K562 (cell line): ENCODE results near the gene PPIF. TPM values are rescaled to one million over a fixed set of nuclear protein-coding genes. Genes with fewer than 3 reads are reported as not detected.

Experiments
- BRF1 ChIP-seq: IDR thresholded peaks from 3 replicates; pipeline ENCODE4 v1.6.1; 2011; ENCODE audit warnings: borderline replicate concordance, mild to moderate bottlenecking; ENCODE audit not compliant: insufficient read length; ENCODE audit errors: extremely low read depth
- FOXK2 ChIP-seq, 2 experiments: fragments of 450-650 bp; IDR thresholded peaks in 1 of 2; conservative IDR thresholded peaks in 1 of 2; 2 replicates each; pipeline ENCODE4 v1.6.1; 2016; ENCODE audit warnings: low read depth in 2 of 2, mild to moderate bottlenecking in 1 of 2
- GABPA ChIP-seq: fragments of 200-800 bp; sonication (Bioruptor generic); conservative IDR thresholded peaks from 2 replicates; pipeline ENCODE4 v1.6.1; 2016; ENCODE audit warnings: low read depth, missing genetic modification characterization, missing compliant biosample characterization
- HCFC1 ChIP-seq: IDR thresholded peaks from 2 replicates; pipeline ENCODE4 v1.6.1; 2012; ENCODE audit warnings: low read depth, low read length, improper control_type of control experiment
- NEUROD1 ChIP-seq: fragments of 150-350 bp; IDR thresholded peaks from 2 replicates; pipeline ENCODE4 v1.6.1; 2014; ENCODE audit warnings: borderline replicate concordance, low read length, low read depth; ENCODE audit not compliant: partially characterized antibody
- POLR2A ChIP-seq: fragments of 450-650 bp; conservative IDR thresholded peaks from 2 replicates; pipeline ENCODE4 v1.6.1; 2016
- RNF2 ChIP-seq: sonication (generic); IDR thresholded peaks from 2 replicates; pipeline ENCODE4 v1.6.1; 2016
- ZFP36 ChIP-seq: fragments of 150-350 bp; IDR thresholded peaks from 2 replicates; pipeline ENCODE4 v1.6.1; 2018; ENCODE audit warnings: low read length, low read depth; ENCODE audit not compliant: partially characterized antibody
- ZNF764 ChIP-seq: fragments of 250-450 bp; sonication (Bioruptor Pico); IDR thresholded peaks from 2 replicates; pipeline ENCODE4 v1.4.0; 2020; ENCODE audit warnings: low read depth, mild to moderate bottlenecking, moderate library complexity
- polyA plus RNA-seq, 8 experiments: library from polyadenylated mRNA; depleted of rRNA in 4 of 8; stranded (reverse) in 5 of 8; unstranded in 3 of 8; fragments of >200 nt; fragmentation: Nextera tagmentation in 2 of 8; fragmentation: Illumina TruSeq in 1 of 8; extraction: Ambion mirVana in 2 of 8; extraction: Trizol in 1 of 8; gene quantifications; 2 replicates each; pipeline versions ENCODE4 v1.2.1 to v1.2.3, GENCODE V29; 2011 to 2014; ENCODE audit warnings: inconsistent platforms in 1 of 8, missing spikeins in 1 of 8
- total RNA-seq, 7 experiments: library from RNA; depleted of rRNA in 6 of 7; stranded (reverse); fragments of >200 nt in 6 of 7; fragmentation: Illumina TruSeq in 2 of 7; extraction: Trizol in 2 of 7; gene quantifications; 2 replicates each; pipeline versions ENCODE4 v1.2.1 to v1.2.3, GENCODE V29; 2011 to 2021; ENCODE audit warnings: low replicate concordance in 1 of 7
- TF ChIP-seq, protein P1 (sequence below), 2 experiments: fragments of 150-350 bp in 1 of 2; IDR thresholded peaks; 2 replicates each; pipeline ENCODE4 v1.6.1; 2012 to 2016; ENCODE audit warnings: low read depth in 2 of 2, low read length in 2 of 2, mild to moderate bottlenecking in 1 of 2, moderate library complexity in 1 of 2
- TF ChIP-seq, protein P2 (sequence below): sonication (generic); formaldehyde crosslinking; IDR thresholded peaks from 2 replicates; pipeline ENCODE4 v1.8.0; 2023; ENCODE audit warnings: missing genetic modification reagents, mild to moderate bottlenecking, borderline replicate concordance
- TF ChIP-seq, protein P3 (sequence below): sonication (generic); formaldehyde crosslinking; IDR thresholded peaks from 2 replicates; pipeline ENCODE4 v1.8.0; 2022; ENCODE audit warnings: mild to moderate bottlenecking, missing genetic modification reagents
- TF ChIP-seq, protein P4 (sequence below), 3 experiments: fragments of 200-800 bp in 1 of 3; sonication (Bioruptor generic) in 1 of 3; sonication (generic) in 1 of 3; formaldehyde crosslinking in 1 of 3; IDR thresholded peaks; 2 replicates each; pipeline versions ENCODE4 v1.6.1 to v1.8.0; 2016 to 2022; ENCODE audit warnings: mild to moderate bottlenecking in 2 of 3, missing compliant biosample characterization in 2 of 3, missing genetic modification characterization in 2 of 3, missing genetic modification reagents in 1 of 3
- TF ChIP-seq, protein P5 (sequence below): sonication (generic); formaldehyde crosslinking; IDR thresholded peaks from 2 replicates; pipeline ENCODE4 v1.9.0; 2022; ENCODE audit warnings: mild to moderate bottlenecking, missing genetic modification reagents

Gene PPIF
- total and polyA plus RNA-seq, 9 of the 15 experiments (the other 6 are each of a cell fraction or from before 2014, with no cell fraction given): 40.9 to 287 (median 117) TPM

DNA sequence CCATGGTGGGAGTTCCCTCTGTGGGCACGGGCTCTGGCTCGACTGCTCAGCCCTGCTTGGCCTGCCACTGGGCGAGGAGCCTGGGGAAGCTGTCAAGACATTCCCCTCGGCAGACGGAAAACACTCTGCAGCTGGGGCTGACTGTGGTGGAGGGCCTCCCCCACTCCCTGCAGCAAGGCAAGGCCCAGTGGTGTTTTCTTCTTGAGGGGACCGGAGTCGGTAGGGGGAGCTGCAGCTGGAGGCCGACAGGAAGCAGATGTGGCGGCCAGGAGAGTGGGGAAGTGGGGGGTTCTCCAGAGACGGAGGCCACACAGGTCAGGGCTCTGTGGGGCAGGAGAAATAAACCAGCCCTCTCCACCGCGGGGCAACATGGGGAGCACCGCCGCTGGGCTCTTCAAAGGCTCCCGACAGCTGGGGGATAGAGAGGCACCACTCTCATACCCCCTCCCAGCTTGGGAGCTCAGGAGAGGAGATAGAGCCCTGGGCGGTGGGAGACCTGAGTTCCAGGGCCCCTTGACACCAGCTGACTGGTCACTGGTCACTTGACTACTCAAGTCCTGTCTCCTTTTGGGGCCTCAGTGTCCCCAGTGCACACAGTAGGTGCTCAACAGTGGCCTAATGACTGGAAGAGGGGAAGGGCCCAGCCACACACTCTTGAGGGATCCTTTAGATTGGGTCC lies 43.4 kb downstream of the PPIF start (continued):
- TF ChIP-seq, protein P1, sequence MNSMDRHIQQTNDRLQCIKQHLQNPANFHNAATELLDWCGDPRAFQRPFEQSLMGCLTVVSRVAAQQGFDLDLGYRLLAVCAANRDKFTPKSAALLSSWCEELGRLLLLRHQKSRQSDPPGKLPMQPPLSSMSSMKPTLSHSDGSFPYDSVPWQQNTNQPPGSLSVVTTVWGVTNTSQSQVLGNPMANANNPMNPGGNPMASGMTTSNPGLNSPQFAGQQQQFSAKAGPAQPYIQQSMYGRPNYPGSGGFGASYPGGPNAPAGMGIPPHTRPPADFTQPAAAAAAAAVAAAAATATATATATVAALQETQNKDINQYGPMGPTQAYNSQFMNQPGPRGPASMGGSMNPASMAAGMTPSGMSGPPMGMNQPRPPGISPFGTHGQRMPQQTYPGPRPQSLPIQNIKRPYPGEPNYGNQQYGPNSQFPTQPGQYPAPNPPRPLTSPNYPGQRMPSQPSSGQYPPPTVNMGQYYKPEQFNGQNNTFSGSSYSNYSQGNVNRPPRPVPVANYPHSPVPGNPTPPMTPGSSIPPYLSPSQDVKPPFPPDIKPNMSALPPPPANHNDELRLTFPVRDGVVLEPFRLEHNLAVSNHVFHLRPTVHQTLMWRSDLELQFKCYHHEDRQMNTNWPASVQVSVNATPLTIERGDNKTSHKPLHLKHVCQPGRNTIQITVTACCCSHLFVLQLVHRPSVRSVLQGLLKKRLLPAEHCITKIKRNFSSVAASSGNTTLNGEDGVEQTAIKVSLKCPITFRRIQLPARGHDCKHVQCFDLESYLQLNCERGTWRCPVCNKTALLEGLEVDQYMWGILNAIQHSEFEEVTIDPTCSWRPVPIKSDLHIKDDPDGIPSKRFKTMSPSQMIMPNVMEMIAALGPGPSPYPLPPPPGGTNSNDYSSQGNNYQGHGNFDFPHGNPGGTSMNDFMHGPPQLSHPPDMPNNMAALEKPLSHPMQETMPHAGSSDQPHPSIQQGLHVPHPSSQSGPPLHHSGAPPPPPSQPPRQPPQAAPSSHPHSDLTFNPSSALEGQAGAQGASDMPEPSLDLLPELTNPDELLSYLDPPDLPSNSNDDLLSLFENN (IDR thresholded peaks at IDR 0.05; ENCODE audit: low read depth in 2 of 2, low read length in 2 of 2): peak in 1 of 2 experiments; percentile 37; a peak in 1 of 4 replicates
- TF ChIP-seq, protein P2, sequence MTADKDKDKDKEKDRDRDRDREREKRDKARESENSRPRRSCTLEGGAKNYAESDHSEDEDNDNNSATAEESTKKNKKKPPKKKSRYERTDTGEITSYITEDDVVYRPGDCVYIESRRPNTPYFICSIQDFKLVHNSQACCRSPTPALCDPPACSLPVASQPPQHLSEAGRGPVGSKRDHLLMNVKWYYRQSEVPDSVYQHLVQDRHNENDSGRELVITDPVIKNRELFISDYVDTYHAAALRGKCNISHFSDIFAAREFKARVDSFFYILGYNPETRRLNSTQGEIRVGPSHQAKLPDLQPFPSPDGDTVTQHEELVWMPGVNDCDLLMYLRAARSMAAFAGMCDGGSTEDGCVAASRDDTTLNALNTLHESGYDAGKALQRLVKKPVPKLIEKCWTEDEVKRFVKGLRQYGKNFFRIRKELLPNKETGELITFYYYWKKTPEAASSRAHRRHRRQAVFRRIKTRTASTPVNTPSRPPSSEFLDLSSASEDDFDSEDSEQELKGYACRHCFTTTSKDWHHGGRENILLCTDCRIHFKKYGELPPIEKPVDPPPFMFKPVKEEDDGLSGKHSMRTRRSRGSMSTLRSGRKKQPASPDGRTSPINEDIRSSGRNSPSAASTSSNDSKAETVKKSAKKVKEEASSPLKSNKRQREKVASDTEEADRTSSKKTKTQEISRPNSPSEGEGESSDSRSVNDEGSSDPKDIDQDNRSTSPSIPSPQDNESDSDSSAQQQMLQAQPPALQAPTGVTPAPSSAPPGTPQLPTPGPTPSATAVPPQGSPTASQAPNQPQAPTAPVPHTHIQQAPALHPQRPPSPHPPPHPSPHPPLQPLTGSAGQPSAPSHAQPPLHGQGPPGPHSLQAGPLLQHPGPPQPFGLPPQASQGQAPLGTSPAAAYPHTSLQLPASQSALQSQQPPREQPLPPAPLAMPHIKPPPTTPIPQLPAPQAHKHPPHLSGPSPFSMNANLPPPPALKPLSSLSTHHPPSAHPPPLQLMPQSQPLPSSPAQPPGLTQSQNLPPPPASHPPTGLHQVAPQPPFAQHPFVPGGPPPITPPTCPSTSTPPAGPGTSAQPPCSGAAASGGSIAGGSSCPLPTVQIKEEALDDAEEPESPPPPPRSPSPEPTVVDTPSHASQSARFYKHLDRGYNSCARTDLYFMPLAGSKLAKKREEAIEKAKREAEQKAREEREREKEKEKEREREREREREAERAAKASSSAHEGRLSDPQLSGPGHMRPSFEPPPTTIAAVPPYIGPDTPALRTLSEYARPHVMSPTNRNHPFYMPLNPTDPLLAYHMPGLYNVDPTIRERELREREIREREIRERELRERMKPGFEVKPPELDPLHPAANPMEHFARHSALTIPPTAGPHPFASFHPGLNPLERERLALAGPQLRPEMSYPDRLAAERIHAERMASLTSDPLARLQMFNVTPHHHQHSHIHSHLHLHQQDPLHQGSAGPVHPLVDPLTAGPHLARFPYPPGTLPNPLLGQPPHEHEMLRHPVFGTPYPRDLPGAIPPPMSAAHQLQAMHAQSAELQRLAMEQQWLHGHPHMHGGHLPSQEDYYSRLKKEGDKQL (CRISPR knock-in tag): 0 out of 2 replicates have a peak, but pooled peaks have one; percentile 58
- TF ChIP-seq, protein P3, sequence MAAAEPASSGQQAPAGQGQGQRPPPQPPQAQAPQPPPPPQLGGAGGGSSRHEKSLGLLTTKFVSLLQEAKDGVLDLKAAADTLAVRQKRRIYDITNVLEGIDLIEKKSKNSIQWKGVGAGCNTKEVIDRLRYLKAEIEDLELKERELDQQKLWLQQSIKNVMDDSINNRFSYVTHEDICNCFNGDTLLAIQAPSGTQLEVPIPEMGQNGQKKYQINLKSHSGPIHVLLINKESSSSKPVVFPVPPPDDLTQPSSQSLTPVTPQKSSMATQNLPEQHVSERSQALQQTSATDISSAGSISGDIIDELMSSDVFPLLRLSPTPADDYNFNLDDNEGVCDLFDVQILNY (CRISPR knock-in tag): 0 out of 2 replicates have a peak, but pooled peaks have one; percentile 15
- TF ChIP-seq BRF1: no peak
- 0 out of 2 replicates have a peak, but pooled peaks have one; percentile 39 for TF ChIP-seq RNF2
- peak; percentile 52; the same call in 1 of the 2 replicates for TF ChIP-seq HCFC1
- peak; percentile 62; the same call in 1 of the 2 replicates for TF ChIP-seq ZNF764
- TF ChIP-seq POLR2A: peak; percentile 70
- peak; percentile 75 for TF ChIP-seq GABPA (tag)
- TF ChIP-seq, protein P4, sequence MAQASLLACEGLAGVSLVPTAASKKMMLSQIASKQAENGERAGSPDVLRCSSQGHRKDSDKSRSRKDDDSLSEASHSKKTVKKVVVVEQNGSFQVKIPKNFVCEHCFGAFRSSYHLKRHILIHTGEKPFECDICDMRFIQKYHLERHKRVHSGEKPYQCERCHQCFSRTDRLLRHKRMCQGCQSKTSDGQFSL (CRISPR knock-in tag; IDR thresholded peaks at IDR 0.05): peak; percentile 97
- TF ChIP-seq, protein P4 (tag; IDR thresholded peaks at IDR 0.05): peak in 1 of 2 experiments; percentile 91; a peak in 2 of 4 replicates
- peak; percentile 29 for TF ChIP-seq NEUROD1
- peak; percentile 81 to 84; a peak in 3 of 4 replicates for TF ChIP-seq FOXK2 (conservative IDR thresholded peaks at IDR 0.05 in 1 of 2, IDR thresholded peaks at IDR 0.05 in 1 of 2; ENCODE audit: low read depth in 2 of 2)
- TF ChIP-seq, protein P5, sequence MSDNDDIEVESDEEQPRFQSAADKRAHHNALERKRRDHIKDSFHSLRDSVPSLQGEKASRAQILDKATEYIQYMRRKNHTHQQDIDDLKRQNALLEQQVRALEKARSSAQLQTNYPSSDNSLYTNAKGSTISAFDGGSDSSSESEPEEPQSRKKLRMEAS (CRISPR knock-in tag): peak; percentile 59
- peak; percentile 36 for TF ChIP-seq ZFP36
